GM12878 (cell line): ENCODE measurements around the gene ZNF672. TPM values are rescaled to one million over a fixed set of nuclear protein-coding genes. Genes with fewer than 3 reads are reported as not detected.

Experiments
- BRCA1 ChIP-seq: IDR thresholded peaks from 2 replicates; pipeline ENCODE4 v1.6.1; 2011; ENCODE audit warnings: low read depth, low read length, improper control_type of control experiment
- CBX3 ChIP-seq: fragments of 200-600 bp; sonication (generic); IDR thresholded peaks from 2 replicates; pipeline ENCODE4 v1.6.1; 2016; ENCODE audit warnings: low read depth, borderline replicate concordance
- ESRRA ChIP-seq: IDR thresholded peaks from 2 replicates; pipeline ENCODE4 v1.6.1; 2012; ENCODE audit warnings: mild to moderate bottlenecking, low read length, improper control_type of control experiment
- FOS ChIP-seq: IDR thresholded peaks from 3 replicates; pipeline ENCODE4 v1.6.1; 2011; ENCODE audit warnings: borderline replicate concordance; ENCODE audit not compliant: insufficient read length; ENCODE audit errors: extremely low read depth
- GABPA ChIP-seq: IDR thresholded peaks from 2 replicates; pipeline ENCODE4 v1.6.1; 2014; ENCODE audit warnings: antibody characterized with exemption, low read depth, mild to moderate bottlenecking, inconsistent platforms
- MEF2A ChIP-seq: IDR thresholded peaks from 2 replicates; pipeline ENCODE4 v1.6.1; 2011; ENCODE audit warnings: low read depth, mild to moderate bottlenecking, low read length, moderate library complexity; ENCODE audit not compliant: insufficient read depth
- MEF2B ChIP-seq: fragments of 450-650 bp; IDR thresholded peaks from 2 replicates; pipeline ENCODE4 v1.6.1; 2018; ENCODE audit warnings: mild to moderate bottlenecking, moderate library complexity; ENCODE audit not compliant: partially characterized antibody, poor library complexity, severe bottlenecking
- MYC ChIP-seq: IDR thresholded peaks from 2 replicates; pipeline ENCODE4 v1.6.1; 2011; ENCODE audit warnings: mild to moderate bottlenecking, low read length, moderate library complexity, inconsistent platforms; ENCODE audit not compliant: insufficient read depth, insufficient replicate concordance, insufficient read length, severe bottlenecking
- NBN ChIP-seq: fragments of 450-650 bp; IDR thresholded peaks from 2 replicates; pipeline ENCODE4 v1.6.1; 2016
- NRF1 ChIP-seq: conservative IDR thresholded peaks from 2 replicates; pipeline ENCODE4 v1.6.1; 2011; ENCODE audit warnings: mild to moderate bottlenecking, low read depth, low read length, improper control_type of control experiment
- PAX8 ChIP-seq: fragments of 450-650 bp; IDR thresholded peaks from 2 replicates; pipeline ENCODE4 v1.6.1; 2017; ENCODE audit warnings: mild to moderate bottlenecking, moderate library complexity
- POLR2A ChIP-seq: IDR thresholded peaks from 2 replicates; pipeline ENCODE4 v1.6.1; 2011; ENCODE audit warnings: low read depth, mild to moderate bottlenecking, low read length
- STAT3 ChIP-seq: IDR thresholded peaks from 2 replicates; pipeline ENCODE4 v1.6.1; 2011; ENCODE audit warnings: low read depth, low read length, improper control_type of control experiment
- SUPT20H ChIP-seq: IDR thresholded peaks from 2 replicates; pipeline ENCODE4 v1.6.1; 2011; ENCODE audit warnings: low read depth, mild to moderate bottlenecking, low read length, moderate library complexity, borderline replicate concordance; ENCODE audit not compliant: control insufficient read depth
- SUZ12 ChIP-seq: fragments of 200-600 bp; sonication (generic); IDR thresholded peaks from one replicate; pipeline ENCODE4 v1.6.1; 2018; ENCODE audit warnings: antibody characterized with exemption, mild to moderate bottlenecking; ENCODE audit not compliant: unreplicated experiment
- TCF7 ChIP-seq: IDR thresholded peaks from 2 replicates; pipeline ENCODE4 v1.6.1; 2014; ENCODE audit warnings: antibody characterized with exemption, borderline replicate concordance
- ZNF207 ChIP-seq: fragments of 450-650 bp; IDR thresholded peaks from 2 replicates; pipeline ENCODE4 v1.6.1; 2014; ENCODE audit warnings: antibody characterized with exemption, mild to moderate bottlenecking, borderline replicate concordance
- ZSCAN29 ChIP-seq: fragments of 450-650 bp; IDR thresholded peaks from 2 replicates; pipeline ENCODE4 v1.6.1; 2017; ENCODE audit warnings: mild to moderate bottlenecking, moderate library complexity
- polyA plus RNA-seq, 11 experiments: library from polyadenylated mRNA; depleted of rRNA in 4 of 11; unstranded in 6 of 11; stranded (reverse) in 5 of 11; fragments of >200 nt; fragmentation: Nextera tagmentation in 4 of 11; fragmentation: Illumina TruSeq in 1 of 11; extraction: Ambion mirVana in 4 of 11; extraction: Trizol in 1 of 11; gene quantifications; 1 replicate in 1 of 11; 2 replicates in 10 of 11; pipeline versions ENCODE4 v1.2.1 to v1.2.3, GENCODE V29; 2011 to 2016; ENCODE audit warnings: inconsistent platforms in 2 of 11, missing spikeins in 2 of 11, low read depth in 1 of 11
- total RNA-seq, 4 experiments: library from RNA; depleted of rRNA in 3 of 4; stranded (reverse); fragments of >200 nt in 3 of 4; fragmentation: Illumina TruSeq in 1 of 4; extraction: Trizol in 1 of 4; gene quantifications; 2 replicates each; pipeline versions ENCODE4 v1.2.1 to v1.2.3, GENCODE V29; 2013 to 2021
- TF ChIP-seq, protein P1 (sequence below): fragments of 450-650 bp; IDR thresholded peaks from 2 replicates; pipeline ENCODE4 v1.6.1; 2014; ENCODE audit warnings: mild to moderate bottlenecking
- TF ChIP-seq, protein P2 (sequence below): fragments of 450-650 bp; IDR thresholded peaks from 2 replicates; pipeline ENCODE4 v1.6.1; 2018; ENCODE audit warnings: mild to moderate bottlenecking, low read depth, moderate library complexity; ENCODE audit not compliant: partially characterized antibody
- TF ChIP-seq, protein P3 (sequence below): fragments of 450-650 bp; formaldehyde crosslinking; IDR thresholded peaks from 2 replicates; pipeline ENCODE4 v1.4.0; 2020; ENCODE audit warnings: mild to moderate bottlenecking, moderate library complexity
- TF ChIP-seq, protein P4 (sequence below): fragments of 450-650 bp; IDR thresholded peaks from 2 replicates; pipeline ENCODE4 v1.6.1; 2017; ENCODE audit warnings: mild to moderate bottlenecking

Gene ZNF672
- total and polyA plus RNA-seq, 10 of the 15 experiments (the other 5 are each of a cell fraction or from before 2014, with no cell fraction given) = 2.9 to 51.3 (median 39.8) TPM

DNA sequence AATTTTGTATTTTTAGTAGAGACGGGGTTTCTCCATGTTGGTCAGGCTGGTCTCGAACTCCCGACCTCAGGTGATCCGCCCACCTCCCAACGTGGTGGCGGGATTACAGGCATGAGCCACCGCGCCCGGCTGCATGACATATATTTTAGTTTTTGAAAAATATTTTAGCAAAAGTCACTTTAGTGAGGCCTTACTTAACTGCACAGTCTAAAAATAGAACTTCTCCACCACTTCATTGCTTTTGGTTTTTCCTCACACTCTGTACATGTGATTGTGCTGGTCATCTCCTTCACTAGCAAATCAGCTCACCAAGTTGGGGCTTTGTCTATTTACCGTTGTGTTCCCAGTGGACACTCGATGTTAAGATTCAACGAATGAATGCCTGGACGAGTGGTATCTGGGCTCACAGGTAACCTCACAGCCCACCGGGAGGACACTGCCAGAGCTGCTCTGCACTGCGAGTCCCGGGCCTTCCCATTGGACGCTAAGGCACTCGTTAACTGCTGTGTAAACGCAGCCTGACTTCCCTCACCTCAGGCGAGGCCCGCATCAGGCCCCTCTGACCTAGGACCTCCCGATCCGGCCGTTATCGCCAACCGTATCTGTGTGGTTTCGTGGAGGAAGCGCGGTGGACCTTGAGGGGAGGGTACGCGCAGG, 34.9 kb downstream of the ZNF672 start (continued):
- TF ChIP-seq MEF2A (peak; percentile 50; the same call in 1 of the 2 replicates), CBX3 (no peak), ZNF207 (no peak), ZSCAN29 (no peak), BRCA1 (no peak), NRF1 (no peak), MYC (no peak), SUPT20H (no peak), STAT3 (no peak), MEF2B (peak; percentile 75), NBN (peak; percentile 14; the same call in 1 of the 2 replicates), TCF7 (no peak), POLR2A (no peak), PAX8 (no peak), GABPA (no peak), FOS (no peak), SUZ12 (no peak), ESRRA (no peak)
- TF ChIP-seq, protein P1, sequence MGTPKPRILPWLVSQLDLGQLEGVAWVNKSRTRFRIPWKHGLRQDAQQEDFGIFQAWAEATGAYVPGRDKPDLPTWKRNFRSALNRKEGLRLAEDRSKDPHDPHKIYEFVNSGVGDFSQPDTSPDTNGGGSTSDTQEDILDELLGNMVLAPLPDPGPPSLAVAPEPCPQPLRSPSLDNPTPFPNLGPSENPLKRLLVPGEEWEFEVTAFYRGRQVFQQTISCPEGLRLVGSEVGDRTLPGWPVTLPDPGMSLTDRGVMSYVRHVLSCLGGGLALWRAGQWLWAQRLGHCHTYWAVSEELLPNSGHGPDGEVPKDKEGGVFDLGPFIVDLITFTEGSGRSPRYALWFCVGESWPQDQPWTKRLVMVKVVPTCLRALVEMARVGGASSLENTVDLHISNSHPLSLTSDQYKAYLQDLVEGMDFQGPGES = no peak
- TF ChIP-seq, protein P2, sequence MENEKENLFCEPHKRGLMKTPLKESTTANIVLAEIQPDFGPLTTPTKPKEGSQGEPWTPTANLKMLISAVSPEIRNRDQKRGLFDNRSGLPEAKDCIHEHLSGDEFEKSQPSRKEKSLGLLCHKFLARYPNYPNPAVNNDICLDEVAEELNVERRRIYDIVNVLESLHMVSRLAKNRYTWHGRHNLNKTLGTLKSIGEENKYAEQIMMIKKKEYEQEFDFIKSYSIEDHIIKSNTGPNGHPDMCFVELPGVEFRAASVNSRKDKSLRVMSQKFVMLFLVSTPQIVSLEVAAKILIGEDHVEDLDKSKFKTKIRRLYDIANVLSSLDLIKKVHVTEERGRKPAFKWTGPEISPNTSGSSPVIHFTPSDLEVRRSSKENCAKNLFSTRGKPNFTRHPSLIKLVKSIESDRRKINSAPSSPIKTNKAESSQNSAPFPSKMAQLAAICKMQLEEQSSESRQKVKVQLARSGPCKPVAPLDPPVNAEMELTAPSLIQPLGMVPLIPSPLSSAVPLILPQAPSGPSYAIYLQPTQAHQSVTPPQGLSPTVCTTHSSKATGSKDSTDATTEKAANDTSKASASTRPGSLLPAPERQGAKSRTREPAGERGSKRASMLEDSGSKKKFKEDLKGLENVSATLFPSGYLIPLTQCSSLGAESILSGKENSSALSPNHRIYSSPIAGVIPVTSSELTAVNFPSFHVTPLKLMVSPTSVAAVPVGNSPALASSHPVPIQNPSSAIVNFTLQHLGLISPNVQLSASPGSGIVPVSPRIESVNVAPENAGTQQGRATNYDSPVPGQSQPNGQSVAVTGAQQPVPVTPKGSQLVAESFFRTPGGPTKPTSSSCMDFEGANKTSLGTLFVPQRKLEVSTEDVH = no peak
- TF ChIP-seq, protein P3, sequence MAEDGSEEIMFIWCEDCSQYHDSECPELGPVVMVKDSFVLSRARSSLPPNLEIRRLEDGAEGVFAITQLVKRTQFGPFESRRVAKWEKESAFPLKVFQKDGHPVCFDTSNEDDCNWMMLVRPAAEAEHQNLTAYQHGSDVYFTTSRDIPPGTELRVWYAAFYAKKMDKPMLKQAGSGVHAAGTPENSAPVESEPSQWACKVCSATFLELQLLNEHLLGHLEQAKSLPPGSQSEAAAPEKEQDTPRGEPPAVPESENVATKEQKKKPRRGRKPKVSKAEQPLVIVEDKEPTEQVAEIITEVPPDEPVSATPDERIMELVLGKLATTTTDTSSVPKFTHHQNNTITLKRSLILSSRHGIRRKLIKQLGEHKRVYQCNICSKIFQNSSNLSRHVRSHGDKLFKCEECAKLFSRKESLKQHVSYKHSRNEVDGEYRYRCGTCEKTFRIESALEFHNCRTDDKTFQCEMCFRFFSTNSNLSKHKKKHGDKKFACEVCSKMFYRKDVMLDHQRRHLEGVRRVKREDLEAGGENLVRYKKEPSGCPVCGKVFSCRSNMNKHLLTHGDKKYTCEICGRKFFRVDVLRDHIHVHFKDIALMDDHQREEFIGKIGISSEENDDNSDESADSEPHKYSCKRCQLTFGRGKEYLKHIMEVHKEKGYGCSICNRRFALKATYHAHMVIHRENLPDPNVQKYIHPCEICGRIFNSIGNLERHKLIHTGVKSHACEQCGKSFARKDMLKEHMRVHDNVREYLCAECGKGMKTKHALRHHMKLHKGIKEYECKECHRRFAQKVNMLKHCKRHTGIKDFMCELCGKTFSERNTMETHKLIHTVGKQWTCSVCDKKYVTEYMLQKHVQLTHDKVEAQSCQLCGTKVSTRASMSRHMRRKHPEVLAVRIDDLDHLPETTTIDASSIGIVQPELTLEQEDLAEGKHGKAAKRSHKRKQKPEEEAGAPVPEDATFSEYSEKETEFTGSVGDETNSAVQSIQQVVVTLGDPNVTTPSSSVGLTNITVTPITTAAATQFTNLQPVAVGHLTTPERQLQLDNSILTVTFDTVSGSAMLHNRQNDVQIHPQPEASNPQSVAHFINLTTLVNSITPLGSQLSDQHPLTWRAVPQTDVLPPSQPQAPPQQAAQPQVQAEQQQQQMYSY (CRISPR knock-in tag) = no peak
- TF ChIP-seq, protein P4, sequence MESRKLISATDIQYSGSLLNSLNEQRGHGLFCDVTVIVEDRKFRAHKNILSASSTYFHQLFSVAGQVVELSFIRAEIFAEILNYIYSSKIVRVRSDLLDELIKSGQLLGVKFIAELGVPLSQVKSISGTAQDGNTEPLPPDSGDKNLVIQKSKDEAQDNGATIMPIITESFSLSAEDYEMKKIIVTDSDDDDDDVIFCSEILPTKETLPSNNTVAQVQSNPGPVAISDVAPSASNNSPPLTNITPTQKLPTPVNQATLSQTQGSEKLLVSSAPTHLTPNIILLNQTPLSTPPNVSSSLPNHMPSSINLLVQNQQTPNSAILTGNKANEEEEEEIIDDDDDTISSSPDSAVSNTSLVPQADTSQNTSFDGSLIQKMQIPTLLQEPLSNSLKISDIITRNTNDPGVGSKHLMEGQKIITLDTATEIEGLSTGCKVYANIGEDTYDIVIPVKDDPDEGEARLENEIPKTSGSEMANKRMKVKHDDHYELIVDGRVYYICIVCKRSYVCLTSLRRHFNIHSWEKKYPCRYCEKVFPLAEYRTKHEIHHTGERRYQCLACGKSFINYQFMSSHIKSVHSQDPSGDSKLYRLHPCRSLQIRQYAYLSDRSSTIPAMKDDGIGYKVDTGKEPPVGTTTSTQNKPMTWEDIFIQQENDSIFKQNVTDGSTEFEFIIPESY = no peak
